ENCODE measurements around the gene CEMIP.

CEMIP gene

DNA sequence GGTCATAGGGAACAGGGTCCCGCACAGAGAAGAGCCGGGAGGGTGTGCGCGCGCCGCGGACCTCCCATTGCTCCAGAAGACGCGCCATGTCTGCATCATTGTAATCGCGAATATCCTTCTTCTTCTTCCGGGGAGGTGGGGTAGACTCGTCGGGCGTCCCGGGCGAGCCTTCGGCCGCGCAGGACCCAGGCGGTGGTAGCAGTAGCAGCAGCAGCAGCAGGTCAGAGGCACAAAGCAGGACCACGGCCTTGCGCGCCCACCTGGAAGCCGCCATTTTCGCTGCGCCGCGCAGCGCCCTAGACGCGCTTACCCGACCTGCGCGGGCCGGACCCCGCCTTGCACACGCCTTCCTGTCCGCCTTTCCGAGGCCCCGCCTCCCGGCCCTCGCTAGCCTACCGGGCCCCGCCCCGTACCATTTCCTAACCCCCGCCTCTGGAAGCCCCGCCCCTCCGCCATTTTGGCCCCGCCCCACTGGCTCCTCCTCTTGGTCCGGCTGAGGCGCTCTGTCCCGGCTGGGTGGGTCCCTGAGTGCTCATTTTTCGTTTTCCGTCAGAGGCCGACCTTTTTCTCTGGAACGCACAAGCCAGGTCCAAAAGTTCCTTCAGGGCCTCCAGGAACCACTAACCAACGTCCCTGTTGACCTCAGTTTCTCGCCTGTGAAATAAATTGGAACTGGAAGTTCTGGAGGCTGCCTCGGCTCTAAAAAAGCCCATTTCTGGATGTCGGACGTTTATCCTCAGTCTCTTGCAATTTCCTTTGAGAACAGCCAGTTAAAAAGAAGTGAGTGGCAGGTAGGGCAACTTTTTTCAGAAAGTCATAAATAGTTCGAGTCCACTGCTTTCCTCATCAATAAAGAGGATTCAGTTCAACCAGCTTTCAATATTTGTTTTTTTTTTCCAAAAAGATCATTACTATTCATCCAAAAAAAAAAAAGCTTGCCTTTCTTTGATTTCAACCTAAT, 210.6 kb downstream of the CEMIP start, which contains the start of gene MESD:
Gene MESD, minus strand, starts transcription at position 302 of the 961 bp plus-strand sequence. Its CDS starts 28 bp downstream, at position 274.
- H3K27ac ChIP-seq (ENCODE audit: extremely low read depth, low read depth, low read length): peak within 1 kb of the TSS; percentile 56
- CTCF ChIA-PET: interaction anchor here (0.7 to 6.3 kb wide), 7 partner anchors 21 to 1073 kb away, joined by 3 to 46 read pairs (median 4); partner anchors contain the start of gene ABHD17C
- POLR2A ChIA-PET: interaction anchor here (0.6 to 2.0 kb wide), 5 partner anchors 9 to 359 kb away, joined by 3 to 22 read pairs (median 4); partner anchors contain the start of gene TLNRD1
- TF ChIP-seq ZNF18 (tag by site-specific recombination; IDR thresholded peaks at IDR 0.05): 0 out of 2 replicates have a peak, but pooled peaks have one; percentile 41
- TF ChIP-seq YY1 (tag by site-specific recombination; IDR thresholded peaks at IDR 0.05): peak; percentile 98
- TF ChIP-seq ZNF26 (tag by site-specific recombination; IDR thresholded peaks at IDR 0.05): no peak
- TF ChIP-seq ZBTB49 (tag by site-specific recombination; IDR thresholded peaks at IDR 0.05; ENCODE audit: low read depth): no peak
- TF ChIP-seq, protein P1, sequence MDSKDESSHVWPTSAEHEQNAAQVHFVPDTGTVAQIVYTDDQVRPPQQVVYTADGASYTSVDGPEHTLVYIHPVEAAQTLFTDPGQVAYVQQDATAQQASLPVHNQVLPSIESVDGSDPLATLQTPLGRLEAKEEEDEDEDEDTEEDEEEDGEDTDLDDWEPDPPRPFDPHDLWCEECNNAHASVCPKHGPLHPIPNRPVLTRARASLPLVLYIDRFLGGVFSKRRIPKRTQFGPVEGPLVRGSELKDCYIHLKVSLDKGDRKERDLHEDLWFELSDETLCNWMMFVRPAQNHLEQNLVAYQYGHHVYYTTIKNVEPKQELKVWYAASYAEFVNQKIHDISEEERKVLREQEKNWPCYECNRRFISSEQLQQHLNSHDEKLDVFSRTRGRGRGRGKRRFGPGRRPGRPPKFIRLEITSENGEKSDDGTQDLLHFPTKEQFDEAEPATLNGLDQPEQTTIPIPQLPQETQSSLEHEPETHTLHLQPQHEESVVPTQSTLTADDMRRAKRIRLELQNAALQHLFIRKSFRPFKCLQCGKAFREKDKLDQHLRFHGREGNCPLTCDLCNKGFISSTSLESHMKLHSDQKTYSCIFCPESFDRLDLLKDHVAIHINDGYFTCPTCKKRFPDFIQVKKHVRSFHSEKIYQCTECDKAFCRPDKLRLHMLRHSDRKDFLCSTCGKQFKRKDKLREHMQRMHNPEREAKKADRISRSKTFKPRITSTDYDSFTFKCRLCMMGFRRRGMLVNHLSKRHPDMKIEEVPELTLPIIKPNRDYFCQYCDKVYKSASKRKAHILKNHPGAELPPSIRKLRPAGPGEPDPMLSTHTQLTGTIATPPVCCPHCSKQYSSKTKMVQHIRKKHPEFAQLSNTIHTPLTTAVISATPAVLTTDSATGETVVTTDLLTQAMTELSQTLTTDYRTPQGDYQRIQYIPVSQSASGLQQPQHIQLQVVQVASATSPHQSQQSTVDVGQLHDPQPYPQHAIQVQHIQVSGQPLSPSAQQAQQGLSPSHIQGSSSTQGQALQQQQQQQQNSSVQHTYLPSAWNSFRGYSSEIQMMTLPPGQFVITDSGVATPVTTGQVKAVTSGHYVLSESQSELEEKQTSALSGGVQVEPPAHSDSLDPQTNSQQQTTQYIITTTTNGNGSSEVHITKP (tag by site-specific recombination; IDR thresholded peaks at IDR 0.05): peak; percentile 59
- TF ChIP-seq ZSCAN16 (tag by site-specific recombination; IDR thresholded peaks at IDR 0.05): peak; percentile 46; the same call in 1 of the 2 replicates
- TF ChIP-seq SP3 (tag by site-specific recombination; IDR thresholded peaks at IDR 0.05): peak; percentile 95
- 0 out of 2 replicates have a peak, but pooled peaks have one; percentile 29 for TF ChIP-seq ZNF362 (tag by site-specific recombination; IDR thresholded peaks at IDR 0.05)
- 0 out of 2 replicates have a peak, but pooled peaks have one; percentile 33 for TF ChIP-seq TRIM28 (IDR thresholded peaks at IDR 0.05; ENCODE audit: borderline replicate concordance, low read length)
- no peak for TF ChIP-seq ZNF544 (tag by site-specific recombination; IDR thresholded peaks at IDR 0.05)
- 0 out of 2 replicates have a peak, but pooled peaks have one; percentile 28 for TF ChIP-seq REST (tag by site-specific recombination; IDR thresholded peaks at IDR 0.05)
- peak; percentile 100 for TF ChIP-seq GLI4 (tag by site-specific recombination; IDR thresholded peaks at IDR 0.05)
- TF ChIP-seq ZBTB7A (tag by site-specific recombination; IDR thresholded peaks at IDR 0.05; ENCODE audit: low read depth): peak; percentile 86
- 0 out of 2 replicates have a peak, but pooled peaks have one; percentile 61 for TF ChIP-seq ZNF391 (tag by site-specific recombination; IDR thresholded peaks at IDR 0.05; ENCODE audit: borderline replicate concordance, low read depth)
- peak; percentile 88; the same call in 1 of the 2 replicates for TF ChIP-seq ZFP37 (tag by site-specific recombination; IDR thresholded peaks at IDR 0.05)
- peak; percentile 88; the same call in 1 of the 2 replicates for TF ChIP-seq ZNF341 (tag by site-specific recombination; IDR thresholded peaks at IDR 0.05; ENCODE audit: low read depth)
- TF ChIP-seq ZNF843 (tag by site-specific recombination; IDR thresholded peaks at IDR 0.05): peak; percentile 51
- peak; percentile 57 for TF ChIP-seq ZIC2 (tag by site-specific recombination; IDR thresholded peaks at IDR 0.05)
- 0 out of 2 replicates have a peak, but pooled peaks have one; percentile 45 for TF ChIP-seq GLIS1 (tag by site-specific recombination; IDR thresholded peaks at IDR 0.05)

More for the DNA sequence above, 210.6 kb downstream of the CEMIP start, which contains the start of gene MESD:
- Histone ChIP-seq H3K36me3 (ENCODE audit: control insufficient read depth in 2 of 2, insufficient read depth in 1 of 2, low read length in 2 of 2) (peaks cover 0 to 4% of the 10 kb centered on the region in 2 experiments; a peak in 1 of 3 replicates), H3K4me1 (ENCODE audit: control insufficient read depth, insufficient read depth, low read length) (peaks cover 13% of the 10 kb centered on the region), H3K4me3 (ENCODE audit: low read depth, low read length) (peak within 1 kb of the TSS; percentile 95), H3K9me3 (ENCODE audit: control insufficient read depth, insufficient read depth, low read depth, low read length) (no peaks in the 10 kb centered on the region)

Data from HEK293 (cell line).